Activated CD8-positive, alpha-beta memory T cell treated with anti-CD3 and anti-CD28 coated beads, Interleukin-2, amount 50 U/mL, for 1 hour (primary cell): ENCODE measurements around the gene AAK1.

ENCODE experiments used
- DNase-seq: peaks from one replicate; pipeline ENCODE4 v3.0.0-alpha.2; 2020; ENCODE audit errors: extremely low read depth

AAK1 gene

DNA sequence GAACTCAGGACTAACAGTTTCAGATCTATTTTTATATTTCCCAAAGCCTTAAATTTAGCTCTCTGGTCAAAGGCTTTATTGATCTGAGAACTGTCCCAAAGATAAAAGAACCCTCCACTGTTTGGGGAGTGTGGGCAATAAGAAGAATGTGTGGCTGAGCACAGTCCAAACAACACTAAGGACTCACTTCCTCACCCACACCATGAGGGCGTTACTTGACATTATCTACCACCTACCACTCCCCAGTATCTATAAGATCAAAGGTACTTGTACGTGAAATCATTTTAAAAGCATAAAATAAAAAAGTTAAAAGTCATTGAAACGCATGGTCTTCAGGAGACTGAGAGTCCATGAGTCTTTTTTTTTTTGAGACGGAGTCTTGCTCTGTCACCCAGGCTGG is 151.7 kb downstream of the AAK1 start:
- DNase-seq = no peak

DNA sequence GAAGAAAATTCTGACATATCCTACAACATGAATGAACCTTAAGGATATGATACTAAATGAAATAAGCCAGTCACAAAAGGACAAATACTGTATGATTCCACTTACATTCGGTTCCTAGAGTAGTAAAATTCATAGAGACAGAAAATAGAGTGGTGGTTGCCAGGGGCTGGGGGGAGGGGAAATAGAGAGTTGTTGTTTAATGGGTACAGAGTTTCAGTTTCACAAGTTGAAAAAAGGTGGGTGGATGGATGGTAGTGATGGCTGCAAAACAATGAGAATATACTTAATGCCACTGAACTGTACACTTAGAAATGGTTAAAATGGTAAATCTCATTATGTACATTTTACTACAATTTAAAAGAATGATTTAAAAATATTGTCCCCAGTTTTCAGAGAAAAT is 153.1 kb downstream of the AAK1 start:
- no peak for DNase-seq

DNA sequence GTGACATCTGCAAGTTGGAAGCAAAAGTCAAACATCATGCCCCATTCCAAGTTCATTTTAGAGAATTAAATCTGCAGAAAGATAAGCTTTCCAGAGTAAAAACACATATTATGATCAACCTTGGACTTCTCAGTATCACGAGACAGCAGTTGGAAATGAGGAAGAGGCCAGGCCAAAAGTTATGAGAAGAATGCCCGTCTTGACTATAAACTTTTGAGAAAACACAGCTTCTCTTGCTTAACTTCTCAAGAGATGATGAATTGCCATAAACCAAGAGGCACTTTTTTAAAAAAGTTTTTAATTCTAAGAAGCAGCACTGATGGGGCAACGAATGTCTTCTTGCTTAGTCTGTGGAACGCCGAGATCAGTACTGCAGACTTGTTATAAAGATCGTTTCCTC is 153.7 kb downstream of the AAK1 start:
- no peak for DNase-seq

- no peak for DNase-seq
Observed at GRCh38 chr2:69483696-69484095, 159.8 kb downstream of the AAK1 start.

- no peak for DNase-seq
Observed at GRCh38 chr2:69483024-69483423, 160.5 kb downstream of the AAK1 start.

- DNase-seq = no peak
Observed at GRCh38 chr2:69482471-69482870, 161.1 kb downstream of the AAK1 start.

DNA sequence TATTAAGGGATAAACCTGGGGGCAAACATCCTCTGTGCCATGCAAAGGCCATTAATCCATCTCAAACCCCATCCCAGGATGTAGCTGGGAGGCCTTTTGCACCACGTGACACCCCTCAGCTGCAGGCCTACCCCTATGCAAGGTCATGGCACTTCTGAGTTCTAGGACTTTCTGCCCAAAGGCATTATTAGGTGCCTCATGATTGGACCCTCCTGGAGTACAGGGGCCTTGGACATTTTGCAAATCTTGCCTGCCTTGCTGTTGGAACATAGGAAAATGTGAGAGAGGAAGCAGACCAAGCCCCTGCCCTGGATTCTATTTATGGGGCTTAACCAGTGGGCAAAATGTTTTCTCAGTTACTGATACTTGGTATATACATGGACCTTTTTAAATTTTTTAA is 162.1 kb downstream of the AAK1 start:
- no peak for DNase-seq

- no peak for DNase-seq
Observed at GRCh38 chr2:69477627-69478026, 165.9 kb downstream of the AAK1 start.

- DNase-seq = no peak
Observed at GRCh38 chr2:69474688-69475087, 168.9 kb downstream of the AAK1 start.

DNA sequence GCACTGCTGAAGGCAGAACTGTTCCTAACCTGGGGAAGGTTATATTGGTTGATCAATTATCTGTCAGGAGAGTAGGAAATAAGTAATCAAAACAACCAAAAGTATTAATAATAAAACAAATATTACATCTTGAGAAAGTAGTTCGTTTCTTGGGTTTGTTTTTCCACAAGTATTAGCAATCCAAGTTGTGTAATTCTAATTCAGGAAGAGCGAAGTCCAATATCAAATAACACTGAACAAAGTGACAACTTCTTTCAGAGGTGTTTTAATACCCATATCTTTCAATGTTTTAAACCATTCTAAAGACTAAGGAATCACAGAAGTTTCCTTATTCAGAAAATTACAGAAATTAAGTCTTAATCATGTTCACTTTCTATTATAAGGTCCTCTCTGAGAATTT is 171.7 kb downstream of the AAK1 start:
- DNase-seq = no peak

- DNase-seq = no peak
Observed at GRCh38 chr2:69470911-69471310, 172.6 kb downstream of the AAK1 start.

- no peak for DNase-seq
Observed at GRCh38 chr2:69469784-69470183, 173.8 kb downstream of the AAK1 start.

- no peak for DNase-seq
Observed at GRCh38 chr2:69469375-69469774, 174.2 kb downstream of the AAK1 start.

DNA sequence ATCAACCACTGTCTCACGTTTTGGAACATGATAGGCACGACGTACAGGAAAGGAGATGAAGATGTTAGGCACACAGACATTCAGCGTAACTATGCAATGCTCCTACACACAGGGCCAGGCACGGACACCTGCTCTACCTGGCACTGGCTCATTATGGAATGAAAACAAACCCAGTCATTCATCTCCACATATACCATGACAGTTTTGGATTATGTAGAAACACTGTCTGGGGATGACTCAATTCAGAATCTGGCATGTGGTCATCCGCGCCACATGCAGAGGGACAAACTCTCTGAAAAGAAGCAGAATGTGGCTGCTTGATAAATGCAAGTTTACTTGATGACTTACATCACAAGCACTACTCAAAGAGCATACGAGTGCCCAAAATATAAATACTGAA is 176.8 kb downstream of the AAK1 start:
- DNase-seq = no peak

DNA sequence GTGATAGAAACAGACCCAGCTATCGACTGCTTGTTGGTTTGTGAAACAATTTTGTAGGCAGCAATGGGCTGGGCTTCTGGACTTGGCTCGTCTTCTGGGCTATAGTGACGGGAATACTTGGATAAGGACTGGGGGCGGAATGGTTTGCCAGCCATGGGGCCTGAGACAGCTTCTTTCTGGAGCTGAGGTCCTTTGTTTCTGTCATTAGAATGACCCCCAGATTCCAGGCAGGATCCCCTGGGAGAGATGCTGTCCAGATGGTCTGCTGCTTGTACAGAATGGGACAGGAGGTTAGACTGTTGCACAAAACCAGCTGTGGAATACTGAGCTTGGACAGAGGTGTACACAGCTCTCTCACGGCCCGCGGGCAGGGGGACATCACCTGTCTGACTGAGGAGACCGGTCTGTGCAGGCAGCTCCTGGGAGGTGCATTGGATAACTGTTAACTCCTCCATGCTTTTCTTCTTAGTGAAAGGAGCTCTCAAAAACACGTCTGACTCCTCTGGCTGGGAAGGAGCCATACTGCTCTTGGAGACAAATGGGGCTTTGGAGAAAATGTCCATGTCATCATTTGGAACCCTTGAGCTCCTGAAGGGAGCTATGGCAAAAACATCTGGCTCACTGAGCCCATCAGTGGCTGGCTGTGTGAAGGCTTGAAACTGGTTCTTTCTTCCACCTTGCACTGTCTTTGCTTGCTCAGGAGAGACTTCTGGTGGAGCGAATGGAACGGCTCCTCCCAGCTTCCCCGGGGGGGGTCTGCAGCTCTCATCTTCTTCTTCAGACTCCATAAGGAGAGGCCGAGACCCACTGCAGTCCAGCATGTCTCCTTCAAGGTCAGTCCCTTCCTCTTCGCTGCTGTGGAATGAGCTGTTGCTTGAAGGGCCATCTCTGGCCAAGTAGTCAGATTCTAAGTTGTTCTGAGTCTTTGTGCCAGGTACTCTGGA is 177.8 kb downstream of the AAK1 start:
- no peak for DNase-seq

- no peak for DNase-seq
Observed at GRCh38 chr2:69464575-69464974, 179.0 kb downstream of the AAK1 start.

- no peak for DNase-seq
Observed at GRCh38 chr2:69462780-69463179, 180.8 kb downstream of the AAK1 start.

DNA sequence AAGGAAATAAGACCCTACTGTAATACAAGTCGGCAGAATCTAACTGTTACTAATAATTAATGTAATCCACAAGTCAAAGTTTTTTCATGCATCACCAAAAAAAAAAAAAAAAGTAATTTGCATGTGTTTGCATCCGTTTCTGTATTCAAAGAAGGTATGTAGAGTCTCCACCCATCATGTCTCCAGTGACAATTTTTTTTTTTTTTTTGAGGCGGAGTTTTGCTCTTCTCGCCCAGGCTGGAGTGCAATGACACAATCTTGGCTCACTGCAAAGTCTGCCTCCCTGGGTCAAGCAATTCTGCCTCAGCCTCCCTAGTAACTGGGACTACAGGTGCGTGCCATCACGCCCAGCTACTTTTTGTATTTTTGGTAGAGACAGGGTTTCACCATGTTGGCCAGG is 182.1 kb downstream of the AAK1 start:
- no peak for DNase-seq

- DNase-seq = no peak
Observed at GRCh38 chr2:69459936-69460335, 183.6 kb downstream of the AAK1 start.

GRCh38 chr2:69456950-69457445 is 186.5 kb downstream of the AAK1 start:
- no peak for DNase-seq

DNA sequence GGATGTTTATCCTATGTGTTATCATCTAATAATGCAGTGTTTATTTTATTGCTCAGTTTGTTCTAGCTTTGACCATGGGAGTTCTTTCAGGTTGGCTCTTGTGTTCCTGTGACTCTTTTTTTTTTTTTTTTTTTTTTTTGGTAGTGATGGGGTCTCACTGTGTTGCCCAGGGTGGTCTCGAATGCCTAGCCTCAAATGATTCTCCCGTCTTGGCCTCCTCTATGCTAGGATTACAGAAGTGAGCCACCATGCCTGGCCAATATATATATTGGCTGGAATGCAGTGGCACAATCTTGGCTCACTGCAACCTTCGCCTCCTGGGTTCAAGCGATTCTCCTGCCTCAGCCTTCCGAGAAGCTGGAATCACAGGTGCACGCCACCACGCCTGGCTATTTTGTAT is 187.4 kb downstream of the AAK1 start:
- no peak for DNase-seq

- DNase-seq = no peak
Observed at GRCh38 chr2:69454976-69455375, 188.6 kb downstream of the AAK1 start.

- no peak for DNase-seq
Observed at GRCh38 chr2:69453475-69454129, 189.9 kb downstream of the AAK1 start.
